Measurements from ENCODE around the gene DAB2IP.

Gene DAB2IP

DNA sequence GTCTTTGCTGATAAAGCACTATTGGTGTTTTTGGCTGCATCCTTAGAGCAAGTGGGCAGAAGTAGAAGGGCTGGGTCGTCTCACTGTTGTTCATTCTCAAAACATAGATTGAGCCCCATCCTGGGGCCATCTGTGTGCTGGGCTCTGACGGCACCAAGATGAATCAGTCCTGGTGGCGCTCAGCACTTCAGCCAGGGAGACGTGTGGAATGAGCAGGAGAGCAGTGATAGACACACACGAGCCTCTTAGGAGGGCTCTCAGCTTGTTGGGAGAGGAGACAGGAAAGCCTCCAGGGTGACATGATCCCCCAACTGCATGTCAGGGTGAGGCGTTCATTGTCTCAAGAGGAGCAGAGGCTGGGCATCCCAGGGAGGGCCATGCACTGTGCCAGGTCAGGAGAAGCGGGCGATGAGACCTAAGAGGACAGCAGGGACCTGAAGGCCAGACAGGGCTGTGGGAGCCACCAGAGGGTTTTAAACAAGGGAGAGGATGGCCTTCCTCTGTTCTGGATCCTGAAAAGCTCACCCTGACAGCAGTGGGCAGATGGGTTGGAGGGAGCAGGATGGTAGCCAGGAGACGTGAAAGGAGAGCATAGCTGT, 115.8 kb downstream of the DAB2IP start:
- no peak for DNase-seq

DNA sequence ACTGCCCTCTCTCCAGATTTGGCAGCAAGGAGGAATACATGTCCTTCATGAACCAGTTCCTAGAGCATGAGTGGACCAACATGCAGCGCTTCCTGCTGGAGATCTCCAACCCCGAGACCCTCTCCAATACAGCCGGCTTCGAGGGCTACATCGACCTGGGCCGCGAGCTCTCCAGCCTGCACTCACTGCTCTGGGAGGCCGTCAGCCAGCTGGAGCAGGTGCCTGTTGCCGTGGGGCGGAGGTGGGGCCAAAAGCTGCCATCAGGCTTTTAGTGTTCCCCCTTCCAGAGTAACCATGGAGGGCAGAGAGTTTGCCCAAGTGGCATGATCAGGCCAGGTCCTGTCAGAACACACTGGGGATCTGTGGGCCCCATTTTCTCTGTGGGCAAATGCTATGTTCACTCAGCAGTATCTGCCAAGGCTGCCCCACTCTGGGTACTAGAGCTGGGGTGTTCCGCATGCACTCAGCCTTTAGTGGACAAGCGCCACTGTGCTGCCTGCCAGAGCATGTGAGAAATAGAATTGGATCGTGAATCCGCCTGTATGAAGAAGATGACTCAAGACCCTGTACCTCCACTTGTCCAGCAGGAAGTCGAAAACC, 117.1 kb downstream of the DAB2IP start:
- no peak for DNase-seq

DNA sequence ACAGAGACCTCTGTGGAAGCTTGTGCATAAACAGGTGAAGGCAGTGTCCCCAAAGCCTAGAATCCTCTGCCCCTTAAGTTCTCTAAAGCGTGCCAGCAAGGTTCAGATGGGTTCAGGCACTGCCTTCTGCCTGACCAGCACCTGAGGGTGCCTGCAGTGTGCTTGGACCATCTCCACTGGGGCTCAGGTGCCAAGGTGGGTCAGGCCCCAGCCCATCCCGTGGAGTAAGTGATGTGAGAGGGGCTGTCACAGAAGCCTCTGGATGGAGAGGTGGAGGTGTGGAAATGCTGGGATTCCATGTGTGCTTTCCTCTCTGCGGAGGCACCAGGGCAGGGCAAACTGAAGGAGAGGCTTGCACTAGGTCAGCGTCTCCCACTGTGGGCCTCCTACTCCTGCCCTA, 118.5 kb downstream of the DAB2IP start:
- no peak for DNase-seq

DNA sequence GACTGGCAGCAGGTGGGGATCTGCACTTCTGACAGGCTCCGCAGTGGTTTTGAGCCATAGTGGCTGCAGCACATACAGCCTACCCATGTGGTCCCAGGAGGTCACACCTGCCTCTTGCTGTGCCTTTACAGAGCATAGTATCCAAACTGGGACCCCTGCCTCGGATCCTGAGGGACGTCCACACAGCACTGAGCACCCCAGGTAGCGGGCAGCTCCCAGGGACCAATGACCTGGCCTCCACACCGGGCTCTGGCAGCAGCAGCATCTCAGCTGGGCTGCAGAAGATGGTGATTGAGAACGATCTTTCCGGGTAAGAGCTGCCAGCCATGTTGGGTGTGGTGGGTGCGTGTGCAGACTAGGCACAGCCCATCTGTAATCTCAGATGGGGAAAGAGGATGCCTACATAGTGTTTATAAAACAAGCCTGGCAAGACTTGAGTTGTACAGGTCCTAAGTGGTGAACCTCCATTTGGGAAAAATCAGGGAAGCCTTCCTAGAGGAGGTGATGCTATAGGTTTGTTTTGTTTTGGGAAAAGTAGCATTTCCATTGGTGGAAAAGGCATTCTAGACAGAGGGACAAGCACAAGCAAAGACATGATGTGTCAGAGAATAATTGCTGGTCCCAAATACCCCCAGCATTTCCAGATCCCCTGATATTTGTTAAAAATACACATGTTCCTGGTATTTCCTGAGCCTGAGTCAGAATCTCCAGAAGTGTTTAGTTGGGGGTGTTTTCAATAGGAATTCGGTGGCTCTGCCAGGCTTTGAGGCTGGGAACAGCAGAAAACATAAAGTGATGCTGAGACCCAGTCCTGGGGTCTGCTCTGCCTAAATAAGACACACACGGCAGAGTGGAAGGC, 119.2 kb downstream of the DAB2IP start:
- no peak for DNase-seq

DNA sequence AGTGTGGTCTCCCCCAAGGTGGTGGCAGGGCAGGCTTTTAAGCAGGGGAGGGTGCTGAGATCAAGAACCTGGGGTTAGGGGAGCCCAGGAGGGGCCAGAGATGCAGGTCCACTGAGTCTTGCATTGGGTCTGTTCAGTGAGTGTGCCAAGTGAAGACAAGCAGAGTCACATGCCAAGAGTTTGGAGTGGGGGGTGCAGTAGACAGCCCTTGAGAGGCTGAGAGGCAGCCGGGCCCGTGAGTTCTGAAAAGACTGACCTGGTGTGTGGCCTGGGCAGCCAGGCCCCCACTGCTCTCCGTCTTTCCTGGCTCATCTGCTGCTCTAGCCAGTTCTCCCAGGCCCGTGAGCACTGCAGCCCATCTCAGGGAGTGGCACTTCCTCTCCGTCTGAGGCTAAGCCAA, 120.0 kb downstream of the DAB2IP start:
- DNase-seq = no peak

DNA sequence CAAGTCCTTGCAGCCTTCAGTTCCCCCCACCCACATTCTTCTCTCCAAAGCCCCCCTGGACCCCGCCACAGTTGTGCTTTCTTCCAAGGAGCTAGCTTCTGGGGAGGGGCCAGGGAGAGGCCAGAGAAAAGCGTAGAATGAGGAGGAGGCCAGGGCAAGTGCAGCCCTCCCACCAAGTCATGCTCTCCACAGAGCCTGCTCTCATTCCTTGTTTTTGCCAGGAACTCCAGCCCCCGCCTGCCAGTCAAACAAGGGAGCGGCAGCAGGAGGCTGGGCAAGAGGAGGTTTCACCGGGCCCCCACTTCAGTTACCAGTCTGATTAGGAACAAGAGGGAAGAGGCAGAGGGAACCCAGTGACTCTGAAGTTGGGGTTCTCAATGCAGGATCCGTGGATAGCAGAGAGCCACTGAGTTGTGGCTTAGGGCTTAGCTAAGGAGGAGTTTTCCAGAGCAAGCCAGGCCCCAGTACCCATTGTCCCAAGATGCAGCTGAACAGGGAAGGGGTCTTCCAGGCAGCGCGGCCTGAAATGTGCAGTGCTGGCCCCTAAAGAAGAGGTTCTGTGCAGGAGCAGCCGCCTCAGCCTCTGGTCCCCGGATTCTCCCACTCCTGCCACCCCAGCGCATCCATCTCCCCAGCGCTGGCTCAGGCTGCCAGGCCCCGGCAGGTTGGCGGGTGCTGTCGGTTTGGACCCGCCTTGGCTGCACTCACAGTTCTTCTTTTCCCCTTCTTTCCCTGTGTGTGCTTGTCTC, 120.6 kb downstream of the DAB2IP start:
- no peak for DNase-seq

DNA sequence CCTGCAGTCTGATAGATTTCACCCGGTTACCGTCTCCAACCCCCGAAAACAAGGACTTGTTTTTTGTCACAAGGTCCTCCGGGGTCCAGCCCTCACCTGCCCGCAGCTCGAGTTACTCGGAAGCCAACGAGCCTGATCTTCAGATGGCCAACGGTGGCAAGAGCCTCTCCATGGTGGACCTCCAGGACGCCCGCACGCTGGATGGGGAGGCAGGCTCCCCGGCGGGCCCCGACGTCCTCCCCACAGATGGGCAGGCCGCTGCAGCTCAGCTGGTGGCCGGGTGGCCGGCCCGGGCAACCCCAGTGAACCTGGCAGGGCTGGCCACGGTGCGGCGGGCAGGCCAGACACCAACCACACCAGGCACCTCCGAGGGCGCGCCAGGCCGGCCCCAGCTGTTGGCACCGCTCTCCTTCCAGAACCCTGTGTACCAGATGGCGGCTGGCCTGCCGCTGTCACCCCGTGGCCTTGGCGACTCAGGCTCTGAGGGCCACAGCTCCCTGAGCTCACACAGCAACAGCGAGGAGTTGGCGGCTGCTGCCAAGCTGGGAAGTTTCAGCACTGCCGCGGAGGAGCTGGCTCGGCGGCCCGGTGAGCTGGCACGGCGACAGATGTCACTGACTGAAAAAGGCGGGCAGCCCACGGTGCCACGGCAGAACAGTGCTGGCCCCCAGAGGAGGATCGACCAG, 121.3 kb downstream of the DAB2IP start:
- DNase-seq = no peak

DNA sequence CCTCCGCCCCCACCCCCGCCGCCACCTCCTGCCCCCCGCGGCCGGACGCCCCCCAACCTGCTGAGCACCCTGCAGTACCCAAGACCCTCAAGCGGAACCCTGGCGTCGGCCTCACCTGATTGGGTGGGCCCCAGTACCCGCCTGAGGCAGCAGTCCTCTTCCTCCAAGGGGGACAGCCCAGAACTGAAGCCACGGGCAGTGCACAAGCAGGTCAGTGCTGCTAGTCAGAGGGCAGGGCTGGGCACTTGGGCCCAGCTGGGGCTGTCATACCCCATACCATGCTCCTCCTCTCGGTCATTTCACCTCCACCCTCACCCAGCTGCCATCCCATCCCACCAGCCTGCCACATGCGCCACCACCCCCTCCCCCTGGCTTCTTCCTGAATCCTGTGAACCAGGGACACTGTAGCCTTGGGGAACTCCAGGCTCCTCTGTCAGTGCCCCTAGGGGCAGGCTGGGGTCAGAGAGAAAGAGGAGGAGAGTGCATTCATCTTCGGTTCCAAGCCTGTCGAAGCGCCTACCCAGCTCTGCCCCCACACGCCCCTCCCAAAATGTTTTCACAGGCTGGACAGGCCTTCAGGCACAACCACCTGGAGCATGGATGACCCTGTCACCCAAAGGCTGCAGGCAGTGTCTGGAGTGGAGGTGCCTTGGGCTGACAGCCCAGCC, 122.0 kb downstream of the DAB2IP start:
- DNase-seq = no peak

DNA sequence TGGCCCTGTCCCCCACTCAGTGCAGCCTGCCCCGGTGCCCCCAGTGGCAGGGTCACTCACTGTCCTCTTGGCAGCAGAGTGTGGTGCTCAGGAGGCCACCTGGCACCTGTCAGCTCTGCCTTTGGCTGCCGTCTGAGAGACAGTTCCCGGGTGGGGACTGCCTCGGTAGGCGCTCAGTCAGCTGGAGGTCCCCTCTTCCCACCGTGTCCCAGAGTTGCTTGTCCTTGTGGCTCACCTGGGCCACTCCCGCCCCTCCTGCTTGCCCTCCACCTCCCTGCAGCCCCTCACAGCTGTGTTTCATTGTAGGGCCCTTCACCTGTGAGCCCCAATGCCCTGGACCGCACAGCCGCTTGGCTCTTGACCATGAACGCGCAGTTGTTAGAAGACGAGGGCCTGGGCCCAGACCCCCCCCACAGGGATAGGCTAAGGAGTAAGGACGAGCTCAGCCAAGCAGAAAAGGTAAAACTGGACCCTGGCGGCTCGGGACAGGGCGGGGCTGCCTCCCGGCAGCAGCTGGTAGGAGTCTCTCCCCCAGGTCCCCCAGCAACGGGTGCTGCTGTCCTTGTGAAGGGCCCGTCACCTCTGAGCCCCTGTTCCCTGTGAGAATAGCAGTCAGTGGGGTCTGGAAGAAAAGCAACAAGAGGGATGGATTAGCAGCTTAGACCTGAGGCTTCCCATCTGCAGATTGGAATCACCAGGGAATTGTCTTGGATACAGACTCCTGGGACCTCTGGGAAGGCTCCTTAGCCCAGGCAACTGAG, 122.7 kb downstream of the DAB2IP start:
- DNase-seq = no peak

DNA sequence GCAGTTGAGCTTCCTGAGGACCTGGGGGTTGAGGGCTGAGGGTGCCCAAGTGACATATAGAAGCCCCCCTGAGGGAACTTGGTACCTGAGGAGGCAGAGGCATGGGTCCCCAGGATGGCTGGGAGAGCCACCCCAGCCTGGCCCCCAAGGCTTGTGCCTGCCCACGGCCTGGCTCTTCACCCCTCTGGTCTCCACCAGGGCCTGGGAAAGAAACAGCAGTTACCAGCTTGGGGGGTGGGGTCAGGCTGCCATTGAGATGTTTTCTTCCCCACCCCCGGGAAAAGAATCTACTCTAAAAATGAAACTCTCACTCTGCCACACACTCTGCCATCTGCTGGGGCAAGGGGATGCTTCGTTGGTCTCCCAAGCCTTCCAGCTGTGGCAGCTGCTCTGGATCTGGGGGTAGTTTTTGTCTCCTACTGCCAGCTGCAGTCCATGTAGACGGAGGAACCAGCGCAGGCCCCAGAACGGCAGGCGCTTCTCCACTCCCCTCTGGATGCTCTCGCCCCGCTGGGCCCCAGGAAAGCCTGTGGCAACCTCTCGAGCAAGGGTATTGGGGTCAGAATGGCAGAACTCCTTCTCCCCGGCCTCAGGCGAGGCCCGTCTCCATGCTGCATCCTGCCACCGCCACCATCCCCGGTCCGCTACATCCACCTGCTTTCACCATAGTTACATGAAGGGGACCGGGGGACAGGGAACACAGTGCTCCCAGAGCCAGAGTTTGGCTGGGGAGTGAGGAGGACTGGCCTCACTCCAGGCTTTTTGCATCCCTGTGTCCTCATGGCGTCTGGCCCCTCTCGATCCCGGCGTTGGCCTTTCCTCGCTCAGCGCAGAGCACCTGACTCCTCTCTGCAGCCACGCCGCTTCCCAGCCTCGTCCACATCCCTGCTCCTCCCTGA, 123.5 kb downstream of the DAB2IP start:
- no peak for DNase-seq

DNA sequence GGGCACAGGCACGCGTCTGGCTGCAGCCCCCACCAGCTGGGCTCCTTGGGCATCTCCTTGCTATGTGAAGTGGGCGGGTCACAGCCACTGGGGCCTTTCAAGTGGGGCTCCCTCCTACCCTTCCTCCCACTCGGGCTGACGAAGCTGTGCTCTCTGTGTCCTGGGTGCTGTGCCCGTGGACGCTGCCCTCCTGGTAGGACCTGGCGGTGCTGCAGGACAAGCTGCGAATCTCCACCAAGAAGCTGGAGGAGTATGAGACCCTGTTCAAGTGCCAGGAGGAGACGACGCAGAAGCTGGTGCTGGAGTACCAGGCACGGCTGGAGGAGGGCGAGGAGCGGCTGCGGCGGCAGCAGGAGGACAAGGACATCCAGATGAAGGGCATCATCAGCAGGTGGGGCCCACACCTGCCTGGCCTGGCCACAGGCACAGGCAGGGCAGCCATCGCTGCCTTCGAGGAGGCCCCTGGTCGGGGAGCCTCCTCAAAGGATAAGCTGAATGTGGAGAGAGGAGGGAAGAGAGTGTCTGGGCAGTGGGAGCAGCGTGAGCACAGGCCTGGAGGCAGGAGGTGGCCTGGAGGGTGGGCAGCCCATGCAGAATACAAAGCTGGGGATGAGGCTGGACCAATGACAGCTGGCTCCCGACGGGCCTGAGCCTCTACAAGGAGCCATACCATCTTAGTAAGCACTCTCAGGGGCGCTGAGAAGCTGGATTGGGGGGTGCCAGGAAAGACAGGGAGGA, 124.7 kb downstream of the DAB2IP start:
- DNase-seq = no peak

DNA sequence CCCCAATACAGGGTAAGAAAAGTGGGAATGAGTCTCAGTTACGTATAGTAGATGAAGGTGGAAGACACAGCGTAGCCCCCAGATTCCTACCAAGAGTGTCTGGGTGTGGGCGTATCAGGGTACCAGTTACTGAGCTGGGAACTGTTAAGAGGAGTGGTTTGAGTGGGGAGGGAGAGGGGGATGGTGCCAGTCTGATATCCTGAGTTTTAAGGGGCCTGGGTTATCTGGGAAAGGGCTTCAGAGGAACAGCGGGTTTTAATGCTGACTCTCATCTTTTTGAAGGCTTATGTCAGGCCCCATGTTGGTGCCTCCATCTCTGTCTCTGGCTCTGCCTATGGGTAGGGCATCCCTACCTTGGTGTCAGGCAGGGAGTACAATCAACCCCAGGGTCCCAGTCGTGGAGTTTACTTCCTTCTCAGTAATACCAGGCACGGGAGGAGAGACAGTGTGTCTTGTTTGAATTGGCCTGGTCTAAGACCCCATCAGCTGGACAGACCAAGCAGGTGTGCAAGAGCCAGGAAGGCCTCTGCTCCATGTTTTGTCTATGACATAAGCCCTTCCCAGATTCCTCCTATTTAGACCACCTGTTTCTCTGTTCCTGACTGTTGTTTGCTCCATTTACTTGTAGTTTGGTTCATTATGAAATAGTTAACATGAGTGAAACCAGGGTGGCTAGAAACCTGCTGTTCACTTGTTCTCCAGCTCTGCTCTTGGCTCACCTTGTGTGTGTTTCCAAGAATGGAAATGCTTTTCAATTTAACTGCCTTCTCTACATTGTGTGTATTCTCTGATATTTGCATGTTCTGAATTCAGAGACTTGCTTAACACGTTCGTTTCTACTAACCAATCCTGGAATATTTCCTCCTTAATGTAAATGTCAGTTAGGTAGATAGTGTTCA, 125.6 kb downstream of the DAB2IP start:
- DNase-seq = no peak

DNA sequence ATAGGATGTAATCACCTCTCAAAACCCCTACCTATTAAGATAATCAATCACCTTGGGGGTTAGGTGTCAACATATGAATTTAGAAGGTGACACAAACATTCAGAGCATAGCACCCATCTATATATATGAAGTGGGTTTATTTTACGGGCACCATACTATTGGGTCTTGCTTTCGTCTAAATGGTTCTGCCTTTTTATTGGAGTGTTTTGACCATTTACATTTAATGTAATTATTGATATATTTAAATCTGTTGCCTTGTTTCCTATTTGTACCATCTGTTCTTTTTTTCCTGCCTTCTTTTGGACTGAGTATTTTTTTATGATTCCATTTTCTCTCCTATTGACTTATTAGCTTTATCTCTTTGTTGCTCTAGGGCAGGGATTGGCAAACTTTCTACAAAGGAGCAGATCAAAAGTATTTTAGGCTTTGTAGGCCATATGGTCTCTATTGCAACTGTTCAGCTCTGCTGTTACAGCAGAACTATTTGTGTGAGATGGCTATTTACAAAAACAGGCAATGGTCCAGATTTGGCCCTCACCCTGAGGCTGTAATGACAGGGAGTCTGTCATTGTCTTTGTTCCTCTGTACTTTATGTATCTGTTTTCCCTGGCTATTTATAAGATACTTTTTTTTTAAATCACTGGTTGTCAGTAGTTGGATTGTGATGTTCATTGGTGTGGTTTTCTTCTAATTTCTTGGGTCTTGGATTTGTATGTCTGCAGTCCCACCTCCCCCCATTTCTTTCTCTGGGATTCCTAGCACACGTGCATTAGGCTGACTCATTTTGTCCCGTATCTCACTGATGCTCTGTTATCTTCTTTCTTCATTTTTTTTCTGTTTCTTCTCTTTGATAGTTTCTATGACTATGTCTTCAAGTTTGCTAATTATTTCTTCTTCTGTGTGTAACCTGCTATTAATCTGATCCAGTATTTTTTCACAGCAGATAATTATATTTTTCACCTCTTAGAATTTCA, 127.1 kb downstream of the DAB2IP start:
- DNase-seq = no peak

DNA sequence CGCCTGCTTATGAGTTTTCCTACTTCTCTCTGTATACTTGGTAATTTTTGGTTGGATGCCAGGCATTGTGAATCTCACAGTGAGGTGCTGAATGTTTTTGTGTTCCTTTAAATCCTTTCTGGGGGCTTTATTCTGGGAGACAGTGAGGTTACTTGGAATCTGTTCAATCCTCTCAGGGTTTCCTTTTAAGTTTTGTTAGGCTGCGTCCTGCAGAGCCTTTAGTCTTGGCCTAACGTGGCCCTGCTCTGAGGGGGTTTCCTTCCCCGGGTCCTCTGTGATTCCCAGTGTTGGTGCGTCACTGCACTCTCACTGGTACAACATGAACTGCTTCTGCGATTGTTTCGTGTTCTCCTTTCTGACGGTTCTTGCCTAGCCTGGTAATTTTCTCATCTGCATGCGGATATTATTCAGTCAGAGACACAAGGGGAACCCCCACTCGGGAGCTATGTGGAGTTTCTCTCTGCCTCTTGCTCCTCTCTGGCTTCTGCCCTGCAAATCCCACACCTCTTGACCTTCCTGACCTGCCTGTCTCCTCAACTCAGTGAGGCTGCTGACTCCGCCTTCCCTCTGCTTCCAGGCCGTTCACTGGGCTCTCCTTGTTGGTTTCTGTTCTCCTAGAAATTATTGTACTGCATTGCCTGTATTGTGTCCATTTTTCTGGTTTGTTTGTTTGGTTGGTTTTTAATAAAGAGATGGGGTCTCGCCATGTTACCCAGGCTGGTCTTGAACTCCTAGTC, 128.1 kb downstream of the DAB2IP start:
- DNase-seq = no peak

DNA sequence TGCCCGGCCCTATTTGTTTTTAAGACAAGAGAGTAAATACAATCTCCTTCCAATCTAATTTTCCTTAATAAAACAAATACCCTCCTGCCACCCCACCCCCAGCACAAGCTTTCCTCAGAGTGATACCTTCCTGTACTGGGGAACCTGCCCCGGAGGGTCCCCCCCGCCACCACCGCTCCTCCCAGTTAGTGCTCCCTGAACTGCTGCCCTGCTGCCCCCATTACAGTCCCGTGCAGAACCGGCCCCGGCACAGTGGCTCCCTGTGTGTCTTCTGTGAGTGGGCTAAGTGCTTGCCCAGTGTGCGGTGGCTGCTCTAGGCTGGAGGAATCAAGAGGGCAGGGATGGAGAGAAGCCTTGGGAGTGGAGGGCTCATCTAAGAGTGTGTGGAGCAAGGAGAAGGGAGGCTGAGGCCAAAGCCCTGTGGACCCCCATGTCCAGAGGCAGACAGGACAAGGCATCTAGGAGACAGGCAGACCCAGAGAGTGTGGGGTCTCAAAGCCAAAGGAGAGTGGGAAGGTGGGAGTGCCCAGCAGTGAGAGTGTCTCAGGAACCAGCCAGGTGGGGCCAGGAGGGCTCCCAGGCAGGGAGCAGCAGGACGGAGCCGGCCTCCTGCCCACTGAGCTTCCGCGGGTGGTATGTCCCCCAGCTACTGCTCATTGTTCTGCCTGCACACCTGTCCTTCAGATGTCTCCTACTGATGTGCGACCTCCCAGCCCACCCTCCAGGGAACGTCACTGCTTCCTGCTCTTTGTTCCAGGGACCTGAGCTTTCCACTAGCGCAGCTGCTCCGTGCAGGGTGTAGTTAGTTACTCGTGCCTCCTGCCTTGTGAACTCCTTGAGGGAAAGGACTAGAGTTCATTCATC, 129.0 kb downstream of the DAB2IP start:
- DNase-seq = no peak

DNA sequence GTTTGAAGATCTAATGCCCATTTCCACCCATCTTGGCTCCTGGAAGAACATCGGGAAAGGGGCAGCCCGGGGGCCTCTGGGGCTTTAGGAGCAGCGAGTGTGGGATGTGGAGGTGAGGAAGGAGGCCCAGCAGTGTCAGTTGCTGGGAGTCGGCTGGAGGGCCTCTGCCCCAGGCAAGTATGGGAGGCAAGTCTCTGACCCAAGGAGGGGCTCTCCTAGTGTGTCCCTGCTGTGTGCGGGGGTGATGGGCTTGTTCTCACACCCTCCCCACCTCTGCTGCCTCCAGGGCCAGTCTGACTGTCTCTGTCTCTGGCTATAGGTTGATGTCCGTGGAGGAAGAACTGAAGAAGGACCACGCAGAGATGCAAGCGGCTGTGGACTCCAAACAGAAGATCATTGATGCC, 129.7 kb downstream of the DAB2IP start:
- no peak for DNase-seq
